Smooth muscle cell (in vitro differentiated cells): ENCODE results near the gene ABCA8. TPM values are rescaled to one million over a fixed set of nuclear protein-coding genes. Genes with fewer than 3 reads are reported as not detected.

Source experiments
- DNase-seq: peaks from one replicate; lab custom pipeline; 2025; ENCODE audit not compliant: unreplicated experiment; lab: John Stamatoyannopoulos, UW
- H2AFZ ChIP-seq: fragments of 200-600 bp; sonication (generic); 2 replicates; pipeline ENCODE4 v1.6.0; 2016; ENCODE audit warnings: antibody characterized with exemption, low read depth, mild to moderate bottlenecking
- H3F3A ChIP-seq: fragments of 200-600 bp; sonication (generic); 2 replicates; pipeline ENCODE4 v1.6.0; 2017; ENCODE audit warnings: antibody characterized with exemption, low read depth
- H3K27ac ChIP-seq: fragments of 200-600 bp; sonication (generic); 2 replicates; pipeline ENCODE4 v1.5.1; 2016; ENCODE audit warnings: low read depth, mild to moderate bottlenecking
- H3K27me3 ChIP-seq: fragments of 200-600 bp; sonication (generic); 2 replicates; pipeline ENCODE4 v1.6.1; 2016; ENCODE audit warnings: low read depth, mild to moderate bottlenecking
- H3K36me3 ChIP-seq: fragments of 200-600 bp; sonication (generic); 2 replicates; pipeline ENCODE4 v1.5.1; 2016; ENCODE audit warnings: low read depth
- H3K4me1 ChIP-seq: fragments of 200-600 bp; sonication (generic); 2 replicates; pipeline ENCODE4 v1.5.1; 2016; ENCODE audit warnings: low read depth
- H3K4me2 ChIP-seq: fragments of 200-600 bp; sonication (generic); 2 replicates; pipeline ENCODE4 v1.6.0; 2016; ENCODE audit warnings: mild to moderate bottlenecking
- H3K4me3 ChIP-seq: fragments of 200-600 bp; sonication (generic); 2 replicates; pipeline ENCODE4 v1.5.1; 2016; ENCODE audit warnings: mild to moderate bottlenecking
- H3K79me2 ChIP-seq: fragments of 200-600 bp; sonication (generic); 2 replicates; pipeline ENCODE4 v1.6.0; 2016; ENCODE audit warnings: low read depth, mild to moderate bottlenecking
- H3K9ac ChIP-seq: fragments of 200-600 bp; sonication (generic); 2 replicates; pipeline ENCODE4 v1.6.0; 2016; ENCODE audit warnings: low read depth
- H3K9me3 ChIP-seq: fragments of 200-600 bp; sonication (generic); replicated peaks from 2 replicates; pipeline ENCODE4 v1.5.1; 2016; ENCODE audit warnings: low read depth
- H4K20me1 ChIP-seq: fragments of 200-600 bp; sonication (generic); 2 replicates; pipeline ENCODE4 v1.6.0; 2016; ENCODE audit warnings: low read depth
- CTCF ChIP-seq: fragments of 200-600 bp; sonication (generic); IDR thresholded peaks from 2 replicates; pipeline ENCODE4 v1.5.1; 2017; ENCODE audit warnings: borderline replicate concordance, mild to moderate bottlenecking, antibody characterized with exemption; ENCODE audit not compliant: insufficient read depth, poor library complexity, severe bottlenecking
- WGBS: methylation state at CpG from one replicate; pipeline ENCODE4 v1.1.7; 2016; ENCODE audit warnings: low lambda C conversion rate; 5-methylcytosine and 5-hydroxymethylcytosine counted together
- polyA plus RNA-seq: library from polyadenylated mRNA; unstranded; fragments of >200 nt; fragmentation: Nextera tagmentation; extraction: Ambion mirVana; gene quantifications from 2 replicates; pipeline ENCODE4 v1.2.1, GENCODE V29; 2016
- total RNA-seq: library from RNA; depleted of rRNA; stranded (reverse); fragments of >200 nt; gene quantifications from 2 replicates; pipeline ENCODE4 v1.2.3, GENCODE V29; 2014

ABCA8 gene
- total and polyA plus RNA-seq, 2 experiments from 2014 or later: 1.7 to 6.9 TPM

DNA sequence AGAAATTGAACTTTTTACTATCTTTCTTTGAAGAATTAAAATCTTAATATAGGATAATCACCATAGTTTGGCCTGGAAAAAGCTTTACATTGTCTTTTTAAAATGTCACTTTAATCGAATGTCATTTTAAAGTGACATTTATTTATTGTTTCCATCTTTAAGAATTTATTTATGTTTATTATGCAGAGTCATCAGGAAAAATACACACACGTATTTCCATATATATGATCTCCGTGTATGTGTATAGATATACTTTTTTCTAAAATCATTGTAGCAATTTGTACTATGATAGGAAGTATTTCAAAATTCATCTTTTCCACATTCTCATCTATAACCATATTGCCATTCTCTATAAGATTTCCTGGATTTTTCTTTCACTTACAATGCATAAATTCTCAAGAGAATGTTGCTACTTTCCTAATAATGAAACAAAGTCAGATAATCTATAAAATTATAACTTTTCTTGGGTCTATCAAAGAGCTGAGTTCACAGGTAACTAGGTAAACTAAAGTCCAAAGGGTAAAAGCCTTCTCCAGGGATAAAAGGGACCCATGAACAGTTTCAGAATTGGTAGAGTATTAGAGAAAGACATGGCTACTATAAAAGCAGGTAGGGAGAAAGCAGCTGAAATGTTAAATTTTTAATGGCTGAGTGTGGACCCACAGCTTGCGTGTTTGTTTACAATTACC, 11.9 kb downstream of the ABCA8 start:
- Histone ChIP-seq H3K4me2 (no peak overlapping the region), H3K27me3 (no peaks in the 10 kb centered on the region), H3K4me1 (no peaks in the 10 kb centered on the region), H3K9me3 (no peaks in the 10 kb centered on the region), H3K79me2 (no peaks in the 10 kb centered on the region), H4K20me1 (no peaks in the 10 kb centered on the region), H2AFZ (no peak overlapping the region), H3K36me3 (no peaks in the 10 kb centered on the region), H3K4me3 (no peak overlapping the region), H3K9ac (no peak overlapping the region), H3K27ac (no peak overlapping the region), H3F3A (no peaks in the 10 kb centered on the region)
- 93% methylated on average over 4 of the region's 4 CpGs for WGBS
- TF ChIP-seq CTCF: no peak
- DNase-seq: no peak

GRCh38 chr17:68942389-68942788, 12.8 kb downstream of the ABCA8 start:
- H3F3A ChIP-seq: no peaks in the 10 kb centered on the region
- no peaks in the 10 kb centered on the region for H3K79me2 ChIP-seq
- no peaks in the 10 kb centered on the region for H3K9me3 ChIP-seq
- no peaks in the 10 kb centered on the region for H3K36me3 ChIP-seq
- no peak overlapping the region for H3K4me3 ChIP-seq
- H4K20me1 ChIP-seq: no peaks in the 10 kb centered on the region
- no peak overlapping the region for H3K9ac ChIP-seq
- no peaks in the 10 kb centered on the region for H3K4me1 ChIP-seq
- no peak overlapping the region for H3K27ac ChIP-seq
- TF ChIP-seq CTCF: no peak
- H3K27me3 ChIP-seq: no peaks in the 10 kb centered on the region
- H2AFZ ChIP-seq: no peak overlapping the region
- DNase-seq: no peak
- no peak overlapping the region for H3K4me2 ChIP-seq
- 85% methylated on average over 3 of the region's 3 CpGs for WGBS

DNA sequence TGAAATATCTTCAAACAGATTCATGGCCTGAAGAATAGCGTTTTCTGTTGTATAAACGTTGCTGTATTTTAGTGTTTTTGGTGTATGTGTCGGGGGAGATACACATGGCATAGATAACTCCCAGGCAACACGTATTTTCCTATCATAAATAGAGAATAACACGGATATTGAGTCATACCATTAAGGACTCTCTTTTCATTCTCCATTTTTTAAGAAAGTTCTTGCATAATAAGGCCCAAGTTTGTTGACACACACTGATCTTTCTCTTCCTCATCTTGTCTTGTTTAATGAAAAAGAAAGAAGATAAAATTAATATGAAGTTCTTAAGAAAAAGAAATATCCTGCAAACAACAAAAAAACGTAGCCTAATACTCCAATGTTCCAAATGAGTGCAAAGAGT, 13.4 kb downstream of the ABCA8 start:
- 53% methylated on average over 6 of the region's 6 CpGs for WGBS
- H3K36me3 ChIP-seq: no peaks in the 10 kb centered on the region
- no peak for DNase-seq
- H3K27ac ChIP-seq: peak overlapping the region; percentile 47
- H3K79me2 ChIP-seq: no peaks in the 10 kb centered on the region
- H3F3A ChIP-seq: no peaks in the 10 kb centered on the region
- H3K4me1 ChIP-seq: no peaks in the 10 kb centered on the region
- H2AFZ ChIP-seq: no peak overlapping the region
- H3K4me3 ChIP-seq: no peak overlapping the region
- H3K9me3 ChIP-seq: no peaks in the 10 kb centered on the region
- no peaks in the 10 kb centered on the region for H3K27me3 ChIP-seq
- H4K20me1 ChIP-seq: no peaks in the 10 kb centered on the region
- no peak overlapping the region for H3K9ac ChIP-seq
- no peak overlapping the region for H3K4me2 ChIP-seq
- no peak for TF ChIP-seq CTCF

GRCh38 chr17:68939195-68939594, 16.0 kb downstream of the ABCA8 start:
- Histone ChIP-seq H3K4me3 (no peak overlapping the region), H3K27ac (no peak overlapping the region), H3K27me3 (no peaks in the 10 kb centered on the region), H3K36me3 (no peaks in the 10 kb centered on the region), H3K9ac (no peak overlapping the region), H2AFZ (no peak overlapping the region), H3K4me1 (no peaks in the 10 kb centered on the region), H3F3A (no peaks in the 10 kb centered on the region), H3K4me2 (no peak overlapping the region), H4K20me1 (no peaks in the 10 kb centered on the region), H3K9me3 (no peaks in the 10 kb centered on the region), H3K79me2 (no peaks in the 10 kb centered on the region)
- no peak for TF ChIP-seq CTCF
- no peak for DNase-seq
- 56% methylated on average over 3 of the region's 3 CpGs for WGBS
